ENCODE data around the gene STK38. TPM values are rescaled to one million over a fixed set of nuclear protein-coding genes. Genes with fewer than 3 reads are reported as not detected.

Gene STK38
- total and polyA plus RNA-seq, 9 of the 15 experiments (the other 6 are each of a cell fraction or from before 2014, with no cell fraction given), result 5.7 to 28.7 (median 19.5) TPM

DNA sequence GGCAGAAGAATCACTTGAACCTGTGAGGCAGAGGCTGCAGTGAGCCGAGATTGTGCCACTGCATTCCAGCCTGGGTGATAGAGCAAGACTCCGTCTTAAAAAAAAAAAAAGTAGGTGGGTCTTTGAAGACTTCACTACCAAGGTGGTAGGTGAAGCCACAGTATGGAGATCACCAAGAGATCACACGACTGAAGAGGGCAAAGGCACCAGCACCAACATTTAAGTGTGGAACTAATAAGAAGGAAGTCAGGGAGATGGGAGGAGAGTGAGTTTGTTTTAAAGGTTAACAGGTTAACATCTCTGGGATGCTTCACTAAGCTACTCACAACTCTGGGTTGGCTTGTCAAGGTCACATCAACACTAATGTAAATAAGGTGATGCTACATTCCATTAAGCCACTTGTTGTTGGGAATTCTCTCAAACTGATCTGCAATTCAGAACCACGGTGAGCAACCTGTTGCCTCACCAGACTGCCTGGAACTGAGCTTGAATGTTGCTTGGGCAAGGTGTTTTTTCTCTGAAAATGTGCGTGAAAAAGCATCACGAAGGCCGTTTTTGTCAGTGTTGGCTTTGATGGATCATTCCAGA lies 55.8 kb downstream of the STK38 start:
- H3K27me3 ChIP-seq (ENCODE audit: control insufficient read depth in 2 of 2, insufficient read depth in 2 of 2, low read length in 2 of 2), result no peaks in the 10 kb centered on the region
- H3K4me1 ChIP-seq (replicated peaks in 1 of 2; ENCODE audit: control insufficient read depth in 2 of 2, insufficient read depth in 2 of 2, low read length in 2 of 2), result no peaks in the 10 kb centered on the region
- no peak overlapping the region for H3K9ac ChIP-seq (ENCODE audit: insufficient read depth in 1 of 2, low read depth in 2 of 2, low read length in 2 of 2)
- BruUV-seq (replicated peaks), result no TSS peak
- 77% methylated on average over 7 of the region's 7 CpGs for WGBS (ENCODE audit: insufficient coverage, low coverage, missing lambda C conversion rate)
- no peaks in the 10 kb centered on the region for H3K79me2 ChIP-seq (ENCODE audit: control insufficient read depth, insufficient read depth, low read length)
- H3K36me3 ChIP-seq (ENCODE audit: control insufficient read depth, insufficient read depth, low read length), result peaks cover 72% of the 10 kb centered on the region
- peaks cover 2% of the 10 kb centered on the region for H3K9me1 ChIP-seq (ENCODE audit: control insufficient read depth, insufficient read depth, low read length)
- no peak overlapping the region for H3K4me3 ChIP-seq
- H3K27ac ChIP-seq (ENCODE audit: extremely low read depth, low read depth, low read length), result no peak overlapping the region
- DNase-seq (ENCODE audit: extremely low read depth in 1 of 4, low spot score in 3 of 4), result no peak
- no peaks in the 10 kb centered on the region for H3K9me3 ChIP-seq (replicated peaks; ENCODE audit: control insufficient read depth, insufficient read depth, low read depth, low read length)
- no peak for FAIRE-seq
- no peaks in the 10 kb centered on the region for H4K20me1 ChIP-seq (replicated peaks; ENCODE audit: control insufficient read depth, insufficient read depth, low read length)
- intact Hi-C loops (cut with micrococcal nuclease) (no loop called here), in situ Hi-C loops (cut with MboI) (no loop called here)
- CTCF ChIA-PET (ENCODE audit: low intra/inter-chr PET ratio), result no interaction called here
- H2AFZ ChIP-seq (ENCODE audit: low read depth, low read length), result no peak overlapping the region
- POLR2A ChIA-PET, result no interaction called here
- H3K4me2 ChIP-seq (ENCODE audit: insufficient read depth, low read length), result no peak overlapping the region
- no peak for ATAC-seq
- TF ChIP-seq NR3C1 (CRISPR knock-in tag; IDR thresholded peaks at IDR 0.05) (no peak), CBX2 (IDR thresholded peaks at IDR 0.05; ENCODE audit: insufficient read depth, low read length, poor library complexity, severe bottlenecking) (no peak), ETV5 (CRISPR knock-in tag; IDR thresholded peaks at IDR 0.05; ENCODE audit: low read depth) (no peak), ZFP30 (CRISPR knock-in tag; IDR thresholded peaks at IDR 0.05; ENCODE audit: borderline replicate concordance) (no peak), ESRRA (IDR thresholded peaks at IDR 0.05; ENCODE audit: borderline replicate concordance, low read depth) (peak; percentile 25; the same call in 1 of the 2 replicates), POLR2A (conservative IDR thresholded peaks at IDR 0.05) (peak; percentile 60)
- TF ChIP-seq, protein P1, sequence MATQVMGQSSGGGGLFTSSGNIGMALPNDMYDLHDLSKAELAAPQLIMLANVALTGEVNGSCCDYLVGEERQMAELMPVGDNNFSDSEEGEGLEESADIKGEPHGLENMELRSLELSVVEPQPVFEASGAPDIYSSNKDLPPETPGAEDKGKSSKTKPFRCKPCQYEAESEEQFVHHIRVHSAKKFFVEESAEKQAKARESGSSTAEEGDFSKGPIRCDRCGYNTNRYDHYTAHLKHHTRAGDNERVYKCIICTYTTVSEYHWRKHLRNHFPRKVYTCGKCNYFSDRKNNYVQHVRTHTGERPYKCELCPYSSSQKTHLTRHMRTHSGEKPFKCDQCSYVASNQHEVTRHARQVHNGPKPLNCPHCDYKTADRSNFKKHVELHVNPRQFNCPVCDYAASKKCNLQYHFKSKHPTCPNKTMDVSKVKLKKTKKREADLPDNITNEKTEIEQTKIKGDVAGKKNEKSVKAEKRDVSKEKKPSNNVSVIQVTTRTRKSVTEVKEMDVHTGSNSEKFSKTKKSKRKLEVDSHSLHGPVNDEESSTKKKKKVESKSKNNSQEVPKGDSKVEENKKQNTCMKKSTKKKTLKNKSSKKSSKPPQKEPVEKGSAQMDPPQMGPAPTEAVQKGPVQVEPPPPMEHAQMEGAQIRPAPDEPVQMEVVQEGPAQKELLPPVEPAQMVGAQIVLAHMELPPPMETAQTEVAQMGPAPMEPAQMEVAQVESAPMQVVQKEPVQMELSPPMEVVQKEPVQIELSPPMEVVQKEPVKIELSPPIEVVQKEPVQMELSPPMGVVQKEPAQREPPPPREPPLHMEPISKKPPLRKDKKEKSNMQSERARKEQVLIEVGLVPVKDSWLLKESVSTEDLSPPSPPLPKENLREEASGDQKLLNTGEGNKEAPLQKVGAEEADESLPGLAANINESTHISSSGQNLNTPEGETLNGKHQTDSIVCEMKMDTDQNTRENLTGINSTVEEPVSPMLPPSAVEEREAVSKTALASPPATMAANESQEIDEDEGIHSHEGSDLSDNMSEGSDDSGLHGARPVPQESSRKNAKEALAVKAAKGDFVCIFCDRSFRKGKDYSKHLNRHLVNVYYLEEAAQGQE (IDR thresholded peaks at IDR 0.05; ENCODE audit: borderline replicate concordance), result peak; percentile 70
- TF ChIP-seq, protein P1 (CRISPR knock-in tag; IDR thresholded peaks at IDR 0.05; ENCODE audit: low read depth), result no peak
- TF ChIP-seq, protein P2, sequence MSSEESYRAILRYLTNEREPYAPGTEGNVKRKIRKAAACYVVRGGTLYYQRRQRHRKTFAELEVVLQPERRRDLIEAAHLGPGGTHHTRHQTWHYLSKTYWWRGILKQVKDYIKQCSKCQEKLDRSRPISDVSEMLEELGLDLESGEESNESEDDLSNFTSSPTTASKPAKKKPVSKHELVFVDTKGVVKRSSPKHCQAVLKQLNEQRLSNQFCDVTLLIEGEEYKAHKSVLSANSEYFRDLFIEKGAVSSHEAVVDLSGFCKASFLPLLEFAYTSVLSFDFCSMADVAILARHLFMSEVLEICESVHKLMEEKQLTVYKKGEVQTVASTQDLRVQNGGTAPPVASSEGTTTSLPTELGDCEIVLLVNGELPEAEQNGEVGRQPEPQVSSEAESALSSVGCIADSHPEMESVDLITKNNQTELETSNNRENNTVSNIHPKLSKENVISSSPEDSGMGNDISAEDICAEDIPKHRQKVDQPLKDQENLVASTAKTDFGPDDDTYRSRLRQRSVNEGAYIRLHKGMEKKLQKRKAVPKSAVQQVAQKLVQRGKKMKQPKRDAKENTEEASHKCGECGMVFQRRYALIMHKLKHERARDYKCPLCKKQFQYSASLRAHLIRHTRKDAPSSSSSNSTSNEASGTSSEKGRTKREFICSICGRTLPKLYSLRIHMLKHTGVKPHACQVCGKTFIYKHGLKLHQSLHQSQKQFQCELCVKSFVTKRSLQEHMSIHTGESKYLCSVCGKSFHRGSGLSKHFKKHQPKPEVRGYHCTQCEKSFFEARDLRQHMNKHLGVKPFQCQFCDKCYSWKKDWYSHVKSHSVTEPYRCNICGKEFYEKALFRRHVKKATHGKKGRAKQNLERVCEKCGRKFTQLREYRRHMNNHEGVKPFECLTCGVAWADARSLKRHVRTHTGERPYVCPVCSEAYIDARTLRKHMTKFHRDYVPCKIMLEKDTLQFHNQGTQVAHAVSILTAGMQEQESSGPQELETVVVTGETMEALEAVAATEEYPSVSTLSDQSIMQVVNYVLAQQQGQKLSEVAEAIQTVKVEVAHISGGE (CRISPR knock-in tag; IDR thresholded peaks at IDR 0.05), result no peak

All from K562 (cell line).